Mucosa of rectum (tissue), 2 donors: Measurements from ENCODE around the gene DNAJC3.
"Not testable (repeated sequence)": the region's sequence is repeated elsewhere in the genome, so short reads cannot be mapped to it uniquely, and the experiment has no call there.

Experiments used
- H3K27ac ChIP-seq, 2 donors: one replicate each; pipeline ENCODE4 v1.7.0; 2013; ENCODE audit warnings: inconsistent platforms in 2 of 2, low read depth in 2 of 2, low read length in 2 of 2
- H3K27me3 ChIP-seq, 2 donors: one replicate each; pipeline ENCODE4 v1.7.0; 2013; ENCODE audit warnings: low read length in 2 of 2; ENCODE audit not compliant: control insufficient read depth in 2 of 2, insufficient read depth in 2 of 2
- H3K36me3 ChIP-seq, 2 donors: one replicate each; pipeline ENCODE4 v1.7.0; 2013; ENCODE audit warnings: low read length in 2 of 2; ENCODE audit not compliant: control insufficient read depth in 2 of 2, insufficient read depth in 2 of 2
- H3K4me1 ChIP-seq, 2 donors: one replicate each; pipeline ENCODE4 v1.7.0; 2013; ENCODE audit warnings: low read length in 2 of 2, mild to moderate bottlenecking in 1 of 2; ENCODE audit not compliant: control insufficient read depth in 2 of 2, insufficient read depth in 2 of 2
- H3K4me3 ChIP-seq, 2 donors: one replicate each; pipeline ENCODE4 v1.7.0; 2013; ENCODE audit warnings: low read length in 2 of 2
- H3K9ac ChIP-seq, 2 donors: one replicate each; pipeline ENCODE4 v1.7.0; 2013; ENCODE audit warnings: low read length in 2 of 2, low read depth in 1 of 2, mild to moderate bottlenecking in 1 of 2
- H3K9me3 ChIP-seq, 2 donors: one replicate each; pipeline ENCODE4 v1.7.0; 2013; ENCODE audit warnings: low read length in 2 of 2; ENCODE audit not compliant: control insufficient read depth in 2 of 2
- donor health status: healthy.
- donor health status: Normal muscosa, but diverticular disease.

DNAJC3 gene

DNA sequence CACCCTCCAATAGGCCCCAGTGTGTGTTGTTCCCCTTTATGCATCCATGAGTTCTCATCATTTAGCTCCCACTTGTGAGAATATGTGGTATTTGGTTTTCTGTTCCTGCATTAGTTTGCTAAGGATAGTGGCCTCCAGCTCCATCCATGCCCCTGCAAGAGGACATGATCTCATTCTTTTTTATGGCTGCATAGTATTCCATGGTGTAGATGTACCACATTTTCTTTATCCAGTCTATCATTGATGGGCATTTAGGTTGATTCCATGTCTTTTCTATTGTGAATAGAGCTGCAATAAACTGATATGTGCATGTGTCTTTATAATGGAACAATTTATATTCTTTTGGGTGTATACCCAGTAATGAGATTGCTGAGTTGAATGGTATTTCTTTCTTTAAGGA lies 112.4 kb downstream of the DNAJC3 start:
- peaks cover 27 to 46% of the 10 kb centered on the region in 2 donors for H3K36me3 ChIP-seq

GRCh38 chr13:95791084-95791722 lies 114.3 kb downstream of the DNAJC3 start:
- H3K4me3 ChIP-seq = no peak overlapping the region
- no peak overlapping the region for H3K9ac ChIP-seq
- no peaks in the 10 kb centered on the region for H3K9me3 ChIP-seq
- peaks cover 26 to 46% of the 10 kb centered on the region in 2 donors for H3K36me3 ChIP-seq
- no peaks in the 10 kb centered on the region for H3K4me1 ChIP-seq
- no peaks in the 10 kb centered on the region for H3K27me3 ChIP-seq
- no peak overlapping the region for H3K27ac ChIP-seq

More for the DNA sequence above, 112.4 kb downstream of the DNAJC3 start:
- H3K4me1 ChIP-seq, H3K27me3 ChIP-seq, H3K9me3 ChIP-seq, H3K9ac ChIP-seq, H3K4me3 ChIP-seq, H3K27ac ChIP-seq: not testable (repeated sequence)

DNA sequence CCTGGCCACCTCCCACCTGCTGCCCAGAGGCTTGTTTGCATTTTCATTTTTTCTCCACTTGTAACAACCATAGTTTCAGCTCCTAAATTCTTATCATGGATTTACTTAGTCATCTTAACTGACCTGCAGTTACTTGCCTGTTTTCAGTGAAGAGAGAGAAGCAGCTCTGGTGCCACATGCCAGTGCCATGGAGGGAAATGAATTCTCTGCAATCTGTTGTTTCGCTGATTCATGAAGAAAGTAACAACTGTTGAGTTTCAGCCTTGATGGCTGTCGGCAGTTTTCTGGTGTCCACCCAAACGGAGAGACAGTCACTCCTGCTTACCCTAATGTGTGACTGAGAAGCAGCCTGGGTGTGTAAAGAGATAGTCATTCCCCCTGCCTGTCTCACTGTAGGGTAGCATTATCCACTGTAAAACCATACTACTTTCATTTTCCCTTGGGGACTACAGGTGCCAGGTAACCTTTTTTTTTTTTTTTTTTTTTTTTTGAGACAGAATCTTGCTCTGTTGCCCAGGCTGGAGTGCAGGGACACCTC lies 116.1 kb downstream of the DNAJC3 start:
- no peaks in the 10 kb centered on the region for H3K4me1 ChIP-seq
- no peak overlapping the region for H3K4me3 ChIP-seq
- no peaks in the 10 kb centered on the region for H3K9me3 ChIP-seq
- H3K27ac ChIP-seq = no peak overlapping the region
- H3K36me3 ChIP-seq = peaks cover 21 to 39% of the 10 kb centered on the region in 2 donors
- H3K27me3 ChIP-seq = no peaks in the 10 kb centered on the region
- H3K9ac ChIP-seq = no peak overlapping the region

- Histone ChIP-seq H3K27me3 (no peaks in the 10 kb centered on the region), H3K9ac (no peak overlapping the region), H3K27ac (no peak overlapping the region), H3K4me3 (no peak overlapping the region), H3K4me1 (no peaks in the 10 kb centered on the region), H3K9me3 (no peaks in the 10 kb centered on the region), H3K36me3 (peaks cover 21 to 32% of the 10 kb centered on the region in 2 donors)
Measured at GRCh38 chr13:95793781-95794180, 116.8 kb downstream of the DNAJC3 start.

DNA sequence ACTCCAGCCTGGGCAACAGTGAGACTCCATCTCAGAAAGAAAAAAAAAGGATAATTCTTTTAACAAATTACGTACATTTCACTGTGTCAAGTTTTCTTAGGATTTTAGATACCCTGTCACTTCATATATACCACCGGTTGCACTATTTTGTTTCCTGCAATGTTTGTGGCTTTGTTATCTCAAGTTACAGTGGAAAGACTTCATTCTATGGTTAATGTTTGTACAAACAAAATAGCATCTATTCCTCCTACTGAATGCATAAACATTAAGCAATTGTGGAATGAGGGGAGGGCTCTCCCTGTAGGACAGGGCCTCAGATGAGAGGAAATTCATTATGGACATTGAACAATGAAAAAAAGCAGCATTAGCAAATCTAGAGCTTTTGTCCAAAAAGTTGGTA lies 120.1 kb downstream of the DNAJC3 start:
- H3K27ac ChIP-seq = no peak overlapping the region
- H3K4me1 ChIP-seq = no peaks in the 10 kb centered on the region
- no peak overlapping the region for H3K9ac ChIP-seq
- H3K36me3 ChIP-seq = peaks cover 6 to 11% of the 10 kb centered on the region in 2 donors
- H3K4me3 ChIP-seq = no peak overlapping the region
- no peaks in the 10 kb centered on the region for H3K9me3 ChIP-seq
- H3K27me3 ChIP-seq = no peaks in the 10 kb centered on the region

GRCh38 chr13:95800436-95800835 lies 123.5 kb downstream of the DNAJC3 start:
- no peaks in the 10 kb centered on the region for H3K27me3 ChIP-seq
- H3K4me3 ChIP-seq = no peak overlapping the region
- no peaks in the 10 kb centered on the region for H3K9me3 ChIP-seq
- no peak overlapping the region for H3K27ac ChIP-seq
- no peaks in the 10 kb centered on the region for H3K36me3 ChIP-seq
- no peak overlapping the region for H3K9ac ChIP-seq
- no peaks in the 10 kb centered on the region for H3K4me1 ChIP-seq

DNA sequence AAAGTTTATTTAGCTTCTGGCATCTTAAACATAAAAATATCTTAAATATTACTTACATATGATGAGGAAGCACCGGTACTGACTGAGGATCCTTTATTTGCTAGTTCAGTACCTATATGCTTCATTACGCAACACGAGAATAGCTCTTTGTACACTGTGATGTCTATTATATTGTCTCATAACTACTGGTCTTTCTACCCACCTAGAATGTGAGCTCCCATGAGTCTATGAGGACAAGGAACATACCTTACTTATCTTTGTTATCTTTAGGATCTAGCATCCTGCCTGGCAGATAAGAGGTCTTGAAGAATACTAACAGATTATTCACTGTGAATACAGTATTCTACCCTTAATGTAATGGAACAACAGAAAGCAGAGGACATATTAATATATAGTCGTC lies 124.9 kb downstream of the DNAJC3 start:
- no peak overlapping the region for H3K27ac ChIP-seq
- no peaks in the 10 kb centered on the region for H3K36me3 ChIP-seq
- H3K4me1 ChIP-seq = no peaks in the 10 kb centered on the region
- no peak overlapping the region for H3K9ac ChIP-seq
- no peaks in the 10 kb centered on the region for H3K9me3 ChIP-seq
- no peak overlapping the region for H3K4me3 ChIP-seq
- no peaks in the 10 kb centered on the region for H3K27me3 ChIP-seq

DNA sequence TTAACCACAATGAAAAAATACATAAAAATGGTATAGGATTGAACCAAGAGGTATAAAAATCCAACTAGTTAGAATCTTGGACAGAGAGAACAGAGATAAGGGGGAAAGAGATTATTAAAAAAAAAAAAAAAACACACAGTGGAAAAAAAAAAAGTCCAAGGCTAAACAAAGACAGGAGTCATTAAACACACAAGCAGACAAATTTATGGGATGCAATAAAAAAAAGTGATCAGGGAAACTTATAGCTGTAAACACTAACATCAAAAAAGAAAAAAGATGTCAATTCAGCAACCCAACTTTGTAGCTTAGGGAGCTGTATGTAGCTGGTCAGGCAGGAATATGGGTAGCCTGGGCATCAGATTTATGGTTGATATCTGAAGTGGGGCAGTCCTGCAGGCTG lies 129.0 kb downstream of the DNAJC3 start:
- Histone ChIP-seq H3K4me3 (no peak overlapping the region), H3K9me3 (peaks cover 0 to 2% of the 10 kb centered on the region in 2 donors), H3K27ac (no peak overlapping the region), H3K4me1 (no peaks in the 10 kb centered on the region), H3K9ac (no peak overlapping the region), H3K36me3 (peaks cover 0 to 3% of the 10 kb centered on the region in 2 donors), H3K27me3 (no peaks in the 10 kb centered on the region)

DNA sequence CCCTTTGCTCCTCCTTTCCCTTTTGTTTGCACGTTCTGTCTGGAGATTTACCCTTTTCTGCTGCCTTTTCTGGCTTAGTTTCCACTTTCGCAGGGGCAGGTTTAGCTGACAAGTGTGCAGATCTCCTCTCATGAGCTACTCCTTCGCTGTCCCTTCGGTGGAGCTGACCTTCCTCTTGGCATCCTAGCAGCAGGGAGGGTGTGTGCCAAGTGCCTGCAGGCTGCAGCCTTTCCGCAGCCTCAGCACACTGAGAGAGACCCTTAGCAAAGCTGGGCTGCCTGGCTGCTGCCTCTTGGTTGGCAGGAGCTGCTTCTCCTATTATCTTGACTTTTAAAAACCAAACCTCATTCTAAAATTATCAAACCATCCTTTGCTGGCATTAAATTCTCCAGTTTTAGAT lies 132.5 kb downstream of the DNAJC3 start:
- H3K27ac ChIP-seq = no peak overlapping the region
- H3K4me1 ChIP-seq = no peaks in the 10 kb centered on the region
- H3K4me3 ChIP-seq = no peak overlapping the region
- peaks cover 0 to 3% of the 10 kb centered on the region in 2 donors for H3K36me3 ChIP-seq
- H3K9me3 ChIP-seq = peaks cover 4 to 6% of the 10 kb centered on the region in 2 donors
- H3K27me3 ChIP-seq = no peaks in the 10 kb centered on the region
- H3K9ac ChIP-seq = no peak overlapping the region

GRCh38 chr13:95813139-95813538 lies 136.2 kb downstream of the DNAJC3 start:
- no peak overlapping the region for H3K4me3 ChIP-seq
- H3K9ac ChIP-seq = no peak overlapping the region
- no peak overlapping the region for H3K27ac ChIP-seq
- H3K27me3 ChIP-seq = no peaks in the 10 kb centered on the region
- peaks cover 0 to 3% of the 10 kb centered on the region in 2 donors for H3K36me3 ChIP-seq
- peaks cover 4 to 6% of the 10 kb centered on the region in 2 donors for H3K9me3 ChIP-seq
- no peaks in the 10 kb centered on the region for H3K4me1 ChIP-seq
